ENCODE measurements around the gene IFITM10.

IFITM10 gene

DNA sequence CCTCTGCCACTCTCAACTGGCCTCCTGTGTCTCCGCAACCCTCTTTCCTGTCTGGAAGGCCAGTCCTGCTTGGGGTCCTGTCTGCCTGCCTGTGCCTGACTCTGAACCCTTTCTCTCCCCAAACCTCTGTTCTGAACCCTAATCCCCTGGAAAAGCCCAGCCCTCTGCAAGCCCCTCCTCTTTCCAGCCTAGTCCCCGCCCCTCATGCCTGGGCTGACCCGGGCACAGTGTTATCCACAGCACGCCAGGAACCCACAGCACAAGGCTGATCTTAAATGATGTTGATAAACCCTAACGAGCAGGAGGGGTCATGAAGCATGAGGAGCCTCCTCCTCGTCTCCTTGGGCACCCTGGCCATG lies at the start of gene IFITM10:
IFITM10 (minus strand) TSS at position 115 of the 359 bp plus-strand sequence. CDS start 153 bp downstream, outside the sequence.
- DNase-seq = no peak

DNA sequence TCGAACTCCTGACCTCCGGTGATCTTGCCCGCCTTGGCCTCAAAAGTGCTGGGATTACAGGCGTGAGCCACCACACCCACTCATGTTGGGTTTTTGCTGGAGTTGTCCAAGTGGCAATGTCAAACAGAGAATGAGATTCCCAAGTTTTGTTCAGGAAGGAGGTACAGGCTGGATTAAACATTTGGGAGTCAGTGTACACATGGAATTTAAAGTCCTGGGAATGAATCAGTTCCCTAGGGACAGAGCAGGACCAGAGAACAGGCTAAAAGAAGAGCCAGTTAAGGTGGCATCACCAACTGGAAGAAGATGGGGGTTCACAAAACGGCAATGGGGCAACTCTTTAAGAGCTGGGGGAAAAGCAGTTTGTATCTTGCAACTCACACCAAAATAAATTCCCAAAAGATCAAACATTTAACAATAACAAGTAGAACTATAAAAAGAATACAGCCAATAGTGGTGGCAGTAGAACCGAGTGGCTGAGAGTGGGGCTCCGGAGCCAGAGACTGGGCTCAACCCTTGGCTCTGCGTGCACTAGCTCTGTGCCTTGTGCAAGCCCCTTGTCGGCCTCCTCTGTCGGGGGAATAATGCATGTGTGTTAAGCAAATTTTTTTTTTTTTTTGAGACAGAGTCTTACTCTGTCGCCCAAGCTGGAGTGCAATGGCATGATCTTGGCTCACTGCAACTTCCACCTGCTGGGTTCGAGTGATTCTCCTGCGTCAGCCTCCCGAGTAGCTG lies 47.2 kb upstream of the IFITM10 start:
- DNase-seq = no peak

DNA sequence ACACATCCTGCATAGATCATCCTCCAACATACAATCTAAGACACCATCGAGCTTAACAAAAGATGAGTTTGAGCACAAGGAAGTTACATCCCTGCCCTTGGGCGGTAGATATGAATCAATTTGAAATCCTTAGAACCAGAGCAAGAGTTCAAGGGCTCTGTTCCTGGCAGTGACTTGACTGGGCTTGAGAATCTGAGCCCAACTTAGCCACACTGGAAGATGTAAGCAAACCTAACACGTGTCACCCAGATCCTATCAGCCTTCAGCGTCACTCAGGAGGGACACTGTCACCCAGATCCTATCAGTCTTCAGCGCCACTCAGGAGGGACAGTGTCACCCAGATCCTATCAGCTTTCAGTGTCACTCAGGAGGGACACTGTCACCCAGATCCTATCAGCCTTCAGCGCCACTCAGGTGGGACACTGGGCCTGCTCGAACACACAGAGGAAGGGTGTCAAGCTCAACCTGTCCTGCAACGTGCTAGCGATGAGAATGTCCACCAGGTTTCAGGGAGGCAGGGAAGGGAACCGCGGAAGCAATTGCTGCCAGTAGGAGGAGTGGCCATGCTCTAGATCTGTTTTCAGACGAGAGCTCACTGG lies 46.1 kb upstream of the IFITM10 start:
- DNase-seq = no peak

DNA sequence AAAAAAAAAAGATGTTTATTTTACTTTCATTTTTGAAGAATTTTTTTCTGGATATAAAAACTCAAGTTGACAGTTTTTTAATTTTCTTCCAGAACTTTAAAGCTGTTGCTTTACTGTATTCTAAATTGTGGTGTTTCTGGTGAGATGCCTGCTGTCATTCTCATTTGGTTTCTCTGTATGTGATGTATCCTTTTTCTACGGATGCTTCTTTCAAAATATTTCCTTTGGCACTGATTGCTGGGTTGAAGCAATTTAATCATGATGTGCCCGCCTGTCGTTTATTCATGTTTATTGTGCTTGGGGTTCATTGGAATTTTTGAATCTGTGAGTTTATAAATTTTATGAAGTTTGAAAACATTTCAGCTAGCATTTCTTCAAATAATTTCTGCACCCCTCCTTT lies 42.7 kb upstream of the IFITM10 start:
- DNase-seq = no peak

DNA sequence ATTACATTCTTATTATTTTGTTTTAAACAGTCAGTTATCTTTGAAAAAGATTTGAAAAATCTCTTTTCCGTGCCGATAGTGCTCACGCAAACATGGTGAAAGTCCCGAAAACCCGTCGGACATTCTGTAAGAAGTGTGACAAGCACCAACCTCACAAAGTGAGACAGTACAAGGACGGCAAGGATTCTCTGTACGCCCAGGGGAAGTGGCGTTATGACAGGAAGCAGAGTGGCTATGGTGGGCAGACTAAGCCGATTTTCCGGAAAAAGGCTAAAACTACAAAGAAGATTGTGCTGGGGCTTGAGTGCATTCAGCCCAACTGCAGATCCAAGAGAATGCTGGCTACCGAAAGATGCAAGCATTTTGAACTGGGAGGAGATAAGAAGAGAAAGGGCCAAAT lies 42.1 kb upstream of the IFITM10 start:
- DNase-seq = peak; percentile 43

DNA sequence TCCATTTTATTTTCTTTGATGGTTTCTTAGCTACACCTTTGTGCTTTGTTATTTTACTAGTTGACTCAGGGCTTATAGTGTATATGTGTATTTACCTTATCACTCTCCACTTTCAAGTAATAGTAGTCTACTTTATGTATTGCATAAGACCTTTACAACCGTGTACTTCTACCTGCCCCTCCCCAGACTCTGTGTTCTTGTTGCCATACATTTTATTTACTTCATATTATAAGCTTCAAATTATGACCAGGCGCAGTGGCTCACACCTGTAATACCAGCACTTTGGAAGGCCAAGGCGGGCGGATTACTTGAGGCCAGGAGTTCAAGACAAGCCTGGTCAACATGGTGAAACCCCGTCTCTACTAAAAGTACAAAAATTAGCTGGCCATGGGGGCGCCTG lies 41.5 kb upstream of the IFITM10 start:
- DNase-seq = no peak

DNA sequence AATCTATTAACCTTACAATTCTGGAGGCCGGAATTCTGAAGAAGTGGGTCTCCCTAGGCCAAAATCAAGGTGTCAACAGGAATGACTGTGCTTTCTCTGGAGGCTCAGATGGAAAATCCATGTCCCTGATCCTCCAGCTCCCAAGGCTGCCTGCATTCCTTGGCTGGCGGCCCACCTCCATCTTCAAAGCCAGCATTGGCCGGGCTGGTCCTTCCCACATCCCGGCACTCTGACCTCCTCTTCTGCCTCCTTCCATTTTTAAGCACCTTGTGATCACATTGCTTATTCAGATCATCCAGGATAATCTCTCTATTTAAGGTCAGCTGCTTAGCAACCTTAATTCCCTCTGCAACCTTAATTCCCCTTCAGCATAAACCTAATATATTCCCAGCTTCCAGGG lies 36.1 kb upstream of the IFITM10 start:
- DNase-seq = no peak

DNA sequence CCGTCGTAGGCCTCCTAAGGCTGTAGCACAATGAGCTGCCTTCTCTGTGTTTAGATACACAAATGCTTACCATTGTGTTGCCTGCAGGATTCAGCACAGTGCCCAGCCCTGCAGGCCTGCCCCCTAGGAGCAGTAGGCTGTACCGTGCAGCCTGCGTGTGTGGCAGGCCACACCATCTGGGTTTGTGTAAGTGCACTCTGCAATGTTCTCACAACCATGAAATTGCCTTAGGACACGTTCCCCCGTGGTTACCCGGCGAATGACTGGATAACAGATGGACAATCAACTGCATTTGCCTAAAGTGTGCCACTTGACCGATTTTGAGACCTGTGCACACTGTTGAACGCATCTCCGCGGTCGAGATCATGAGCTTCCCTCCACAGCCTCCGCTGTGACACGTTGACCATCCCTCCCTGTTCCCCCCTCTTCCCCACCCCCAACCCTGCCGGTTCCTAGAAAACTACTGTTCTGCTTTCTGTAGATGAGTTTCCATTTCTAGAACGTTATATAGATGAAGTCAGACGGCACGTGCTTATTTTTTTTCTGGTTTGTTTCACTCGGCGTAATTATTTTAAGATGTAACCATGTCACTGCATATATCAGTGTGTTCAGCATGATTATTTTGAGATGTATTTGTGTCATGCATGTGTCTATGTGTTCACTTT lies 35.5 kb upstream of the IFITM10 start:
- DNase-seq = no peak

DNA sequence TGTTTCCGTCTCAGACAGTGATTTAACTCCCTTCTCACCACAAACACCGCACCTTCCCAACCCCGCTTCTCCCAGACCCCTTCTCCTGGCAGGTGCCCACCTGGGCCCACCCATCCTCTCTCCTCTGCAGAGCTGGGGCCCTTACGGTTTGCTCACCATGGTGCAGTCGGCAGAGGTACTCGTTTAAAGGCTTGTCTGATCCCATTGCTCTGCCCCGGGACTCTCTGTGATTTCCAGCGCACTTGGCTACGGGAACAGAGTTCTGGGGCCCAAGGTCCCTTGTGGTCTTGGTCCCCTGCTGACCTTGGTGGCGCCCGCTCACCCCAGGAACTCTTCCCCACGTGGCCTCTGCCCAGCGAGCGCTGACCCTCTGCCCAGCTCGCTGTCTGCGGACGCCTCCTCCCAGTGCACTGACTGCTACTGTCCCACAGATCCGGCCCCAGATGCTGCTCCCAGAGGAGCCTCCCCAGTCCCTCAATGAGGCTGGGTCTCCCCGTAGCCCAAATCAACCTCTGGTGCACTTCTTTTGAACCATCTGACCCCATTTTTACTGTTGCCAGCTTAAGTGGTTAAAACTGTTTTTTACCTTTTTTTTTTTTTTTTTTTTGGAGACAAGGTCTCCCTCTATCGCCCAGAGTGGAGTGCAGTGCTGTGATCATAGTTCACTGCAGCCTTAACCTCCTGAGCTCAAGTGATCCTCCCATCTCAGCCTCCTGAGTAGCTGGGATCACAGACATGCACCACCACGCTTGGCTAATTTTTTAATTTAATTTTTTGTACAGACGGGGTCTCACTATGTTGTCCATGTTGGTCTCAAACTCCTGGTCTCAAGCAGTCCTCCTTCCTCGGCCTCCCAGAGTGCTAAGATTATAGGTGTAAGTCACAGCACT lies 34.6 kb upstream of the IFITM10 start:
- DNase-seq = no peak

DNA sequence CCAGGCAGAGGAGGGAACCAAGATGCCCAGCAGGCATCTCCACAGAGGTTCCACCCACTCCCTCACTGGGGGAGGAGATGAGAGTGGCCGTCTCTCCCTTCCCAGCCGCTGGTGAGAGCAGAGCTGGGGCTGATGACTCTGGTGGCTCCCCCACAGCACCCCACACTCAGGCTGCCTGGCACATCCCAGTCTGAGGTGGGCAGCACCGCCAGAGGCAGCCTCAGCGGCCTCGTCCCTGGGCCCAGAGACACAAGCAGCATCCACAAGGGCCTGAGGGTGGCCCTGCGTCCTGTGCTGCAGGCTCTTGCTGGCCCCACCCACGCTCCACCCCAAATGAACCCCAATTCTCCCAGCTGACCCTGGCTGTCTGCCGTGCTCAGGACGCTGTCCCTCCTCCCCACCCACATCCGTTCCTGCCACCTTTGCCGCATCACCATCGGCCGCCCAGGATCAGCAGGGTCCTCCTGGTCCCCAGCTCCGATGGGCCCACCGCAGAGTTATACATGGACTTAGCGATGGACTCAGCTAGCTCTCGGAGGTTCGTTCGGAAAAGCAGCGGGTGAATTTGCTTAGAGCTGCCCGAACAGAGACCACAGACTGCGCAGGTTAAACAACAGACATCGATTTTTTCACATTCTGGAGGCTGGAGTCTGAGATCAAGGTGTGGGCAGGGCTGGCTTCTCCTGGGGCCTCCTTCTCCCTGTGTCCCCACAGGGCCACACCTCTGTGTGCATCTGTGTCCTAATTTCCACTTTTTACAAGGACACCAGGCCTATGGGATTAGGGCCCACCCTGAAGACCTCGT lies 33.5 kb upstream of the IFITM10 start:
- DNase-seq = no peak

DNA sequence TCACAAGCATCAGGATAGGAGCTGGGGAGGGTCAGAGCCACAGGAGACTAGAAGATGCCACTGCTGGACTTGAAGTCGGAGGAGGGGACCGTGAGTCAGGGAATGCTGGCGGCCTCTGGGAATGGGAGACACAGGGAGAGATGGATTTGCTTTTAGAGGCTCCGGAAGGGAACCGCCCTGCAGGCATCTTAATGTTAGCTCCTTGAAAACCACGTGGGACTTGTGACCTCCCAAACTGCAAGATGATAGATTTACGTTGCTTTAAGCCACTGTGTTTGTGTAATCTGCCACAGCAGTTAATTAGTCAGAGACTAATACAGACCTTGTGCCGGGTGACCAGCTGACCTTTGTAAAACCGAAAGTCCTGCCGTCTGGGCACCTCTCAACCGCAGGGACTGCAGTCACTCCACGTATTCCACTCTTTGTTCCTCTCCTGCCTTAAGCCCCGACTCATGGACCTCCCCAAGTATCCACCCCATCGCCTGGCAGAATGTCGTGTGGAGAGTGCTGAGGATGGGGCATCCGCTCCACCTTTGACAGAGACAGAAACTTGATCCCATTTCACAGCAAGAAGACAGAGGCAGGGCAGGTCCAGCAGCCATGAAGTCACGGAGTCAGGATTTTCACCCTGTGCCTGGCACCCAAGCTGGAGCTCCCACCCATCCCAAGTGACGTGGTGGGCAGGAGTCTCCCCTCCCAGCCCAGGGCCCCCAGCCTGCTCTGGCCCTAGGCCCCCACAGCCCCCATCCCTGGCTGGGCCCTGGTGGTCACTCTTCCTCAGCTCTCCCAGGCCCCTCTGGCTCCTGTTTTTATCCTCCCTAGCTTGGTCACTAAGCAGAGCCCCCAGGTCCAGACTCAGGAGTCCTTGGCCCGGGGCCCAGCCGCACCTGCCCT lies 32.7 kb upstream of the IFITM10 start:
- no peak for DNase-seq

DNA sequence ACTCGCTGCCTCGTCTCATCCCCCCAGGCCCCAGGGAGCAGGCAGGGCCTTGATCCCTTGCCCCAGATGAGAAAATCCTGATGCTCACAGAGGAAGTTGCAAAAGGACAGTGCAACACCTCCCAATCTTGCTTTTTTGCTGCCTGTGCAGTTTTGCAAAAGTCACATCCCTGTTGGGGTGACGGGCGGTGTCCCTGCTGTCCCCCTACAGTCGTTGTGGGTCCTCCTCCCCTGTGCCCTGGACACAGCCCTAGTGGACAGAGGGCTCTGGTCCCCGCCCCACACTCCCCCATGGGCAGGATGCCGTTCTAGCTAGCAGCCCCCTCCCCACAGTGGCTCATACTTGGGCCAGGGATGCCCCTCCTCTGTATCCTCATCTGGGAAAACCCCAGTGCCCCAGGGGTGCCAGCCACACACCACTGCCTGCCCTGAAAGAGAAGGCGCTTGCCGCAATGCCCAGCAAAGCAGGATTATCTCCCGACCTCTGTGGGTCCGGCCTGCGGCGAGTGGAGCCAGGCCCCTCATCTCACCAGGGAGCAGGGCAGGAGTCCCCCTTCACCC lies 31.7 kb upstream of the IFITM10 start:
- DNase-seq = no peak

DNA sequence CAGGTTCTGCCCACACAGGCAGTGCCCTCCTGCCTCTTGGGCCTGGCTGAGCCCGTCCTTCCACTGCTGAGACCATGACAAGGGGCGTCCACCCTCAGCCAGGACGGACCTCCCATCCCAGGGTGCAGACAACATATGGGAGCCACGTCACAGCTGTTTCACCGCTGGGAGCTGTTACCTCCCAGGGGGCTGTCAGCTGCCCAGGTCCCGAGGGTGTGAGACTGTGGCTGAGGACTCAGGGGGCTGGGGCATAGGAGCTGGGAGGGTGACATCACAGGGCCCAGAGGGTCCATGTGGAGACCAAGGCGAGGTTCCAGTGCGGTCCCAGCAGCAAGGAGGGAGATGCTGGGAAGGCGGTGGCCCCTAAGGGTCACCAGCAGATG lies 31.2 kb upstream of the IFITM10 start:
- DNase-seq = no peak

DNA sequence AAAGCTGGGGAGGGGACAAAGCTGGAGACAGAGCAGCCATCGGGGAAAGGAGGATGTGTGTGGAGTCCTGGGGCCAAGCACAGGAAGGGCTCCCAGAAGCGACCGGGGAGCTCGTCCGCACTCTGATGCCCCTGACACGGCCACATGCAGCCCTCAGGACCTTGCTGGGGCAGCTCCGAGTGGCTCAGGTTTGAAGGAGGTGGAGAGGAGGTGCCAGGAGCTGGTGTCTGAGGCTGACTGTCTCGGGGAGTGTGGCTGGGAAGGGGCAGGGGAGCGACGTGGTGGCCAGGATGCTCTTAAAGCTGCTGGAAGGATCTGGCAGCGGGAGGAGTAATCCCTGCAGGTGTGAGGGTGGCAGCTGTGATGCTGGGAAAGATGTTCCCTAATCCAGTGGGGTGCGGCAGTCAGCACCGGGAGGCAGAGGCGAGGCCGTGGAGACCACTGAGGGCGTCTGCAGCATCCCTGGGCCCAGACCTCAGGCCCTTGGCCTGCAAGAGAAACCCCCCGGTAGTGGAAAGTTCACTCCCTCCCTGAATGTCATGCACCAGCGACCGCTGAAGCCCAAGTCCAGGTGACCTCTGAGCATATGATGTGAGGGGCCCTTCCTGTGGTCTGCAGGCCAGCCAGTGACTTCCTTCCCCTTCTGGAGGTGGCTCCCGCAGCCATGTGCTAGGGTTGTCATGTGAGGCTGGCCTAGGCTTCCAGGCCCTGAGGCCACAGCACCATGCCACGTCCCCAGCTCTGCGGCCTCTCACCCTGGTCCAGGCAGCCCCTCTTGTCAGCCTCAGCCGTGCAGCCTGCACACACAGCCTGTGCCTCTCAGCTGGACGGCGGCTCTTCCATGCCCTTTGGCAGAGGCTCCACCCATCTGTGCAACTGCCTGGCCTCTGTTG lies 30.6 kb upstream of the IFITM10 start:
- DNase-seq = no peak

DNA sequence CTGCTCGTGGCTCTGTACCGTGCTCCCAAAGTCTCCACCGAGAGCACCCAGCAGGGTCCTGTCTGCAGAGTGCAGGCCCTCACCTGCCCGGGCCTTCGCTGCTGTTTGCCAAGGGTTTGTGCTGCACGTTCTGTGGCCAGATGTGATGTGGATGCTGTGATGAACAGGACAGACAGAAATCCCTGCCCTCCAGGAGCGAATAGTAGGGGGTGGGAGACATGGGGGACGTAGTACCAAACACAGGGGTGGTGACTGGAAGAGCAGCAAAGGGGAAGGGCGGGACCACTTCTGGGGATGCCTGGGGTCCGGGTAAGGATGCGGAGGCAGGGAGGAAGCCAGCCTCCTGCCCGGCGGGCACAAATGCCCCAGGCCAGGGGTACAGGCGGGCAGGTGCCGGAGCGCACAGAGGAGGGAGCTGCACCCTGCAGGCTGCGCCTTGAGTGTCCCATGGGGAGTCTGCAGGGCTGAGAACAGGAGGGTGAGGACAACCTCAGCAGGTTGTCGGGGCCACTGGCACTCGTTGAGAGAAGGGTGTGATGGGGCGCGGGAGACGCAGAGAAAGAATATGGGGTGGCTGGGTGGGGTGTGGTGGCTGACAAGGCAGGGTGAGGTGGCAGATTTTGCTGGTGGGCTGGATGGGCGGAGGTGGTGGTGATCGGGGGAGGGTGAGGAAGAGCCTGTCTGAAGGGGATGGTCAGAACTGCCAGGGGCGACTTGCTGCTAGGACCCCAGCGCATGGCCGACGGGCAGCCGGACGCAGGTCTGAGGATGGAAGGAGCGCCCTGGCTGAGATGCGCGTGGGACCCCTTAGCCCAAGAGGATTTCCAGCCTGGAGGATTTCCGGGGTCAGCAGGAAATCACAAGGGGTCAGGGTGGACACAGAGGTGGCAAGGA lies 29.7 kb upstream of the IFITM10 start:
- DNase-seq = no peak

DNA sequence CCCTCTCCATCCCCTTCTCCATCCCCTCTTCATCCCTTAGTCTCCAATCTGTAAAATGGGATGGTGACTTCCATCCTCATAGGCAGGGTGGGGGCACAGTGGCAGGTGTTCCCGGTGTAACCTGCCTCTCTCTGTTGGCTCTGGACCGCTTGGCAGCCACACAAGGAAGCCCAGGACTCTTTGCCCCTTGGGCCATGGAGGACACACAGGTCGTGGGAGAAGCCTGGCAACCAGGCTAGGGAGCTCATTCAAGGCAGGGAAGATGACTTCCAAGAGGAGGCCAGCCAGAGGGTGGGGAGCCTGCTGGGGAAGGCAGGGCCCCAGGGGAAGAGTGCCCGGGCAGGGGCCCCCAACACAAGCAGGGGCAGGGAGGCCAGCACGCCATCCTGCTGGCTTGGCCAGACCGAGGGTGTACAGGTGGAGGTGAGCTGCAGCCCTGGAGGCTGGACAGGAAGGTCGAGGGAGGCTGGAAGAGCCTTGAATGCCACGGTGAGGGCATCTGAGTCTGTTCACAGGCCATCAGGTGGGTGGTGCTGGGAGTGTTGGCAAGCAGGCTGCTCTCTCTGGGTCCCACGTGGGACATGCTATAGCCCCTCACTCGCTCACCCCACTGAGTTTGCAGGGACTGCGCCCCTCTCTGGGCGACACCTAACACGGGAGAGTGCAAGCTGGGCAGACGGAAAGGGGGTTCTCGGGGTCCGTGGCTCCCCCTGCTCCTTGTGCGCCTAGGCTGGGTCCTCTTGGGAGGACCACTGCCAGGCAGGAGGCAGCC lies 28.8 kb upstream of the IFITM10 start:
- DNase-seq = no peak

DNA sequence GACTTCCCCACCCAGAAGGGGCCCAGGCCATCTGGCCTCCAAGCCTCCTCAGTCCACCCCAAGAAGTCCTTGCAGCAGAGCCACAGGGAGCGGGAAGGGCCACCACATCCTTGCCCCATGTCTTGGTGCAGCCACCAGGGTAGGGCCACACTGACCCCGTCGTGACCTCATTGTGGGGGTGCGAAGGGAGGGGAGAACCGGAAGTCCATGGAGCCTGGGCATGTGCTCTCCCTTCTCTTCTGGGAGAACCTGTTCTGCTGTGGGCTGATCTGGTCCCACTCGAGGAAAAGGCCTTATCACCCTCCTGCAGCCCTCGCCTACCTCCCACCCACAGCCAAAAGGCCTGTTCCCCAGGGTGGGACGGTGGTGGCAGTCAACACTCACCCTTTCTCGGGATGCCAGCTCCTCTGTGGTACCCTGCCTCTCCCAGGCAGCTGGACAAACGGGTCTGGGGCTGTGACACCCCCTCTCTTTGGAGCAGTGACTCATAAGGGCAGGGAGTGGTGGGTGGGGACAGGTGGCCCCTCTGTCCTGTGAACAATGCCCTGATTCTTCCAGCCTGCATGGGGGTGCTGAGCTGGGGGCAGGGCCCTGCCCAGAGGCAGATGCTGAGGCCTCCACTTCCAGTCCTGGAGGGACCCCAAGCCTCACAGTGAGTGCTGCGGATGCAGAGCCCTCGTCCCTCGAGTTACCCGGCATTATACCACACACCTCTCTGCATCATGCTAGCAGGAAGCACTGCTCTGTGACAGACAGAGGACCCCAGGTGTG lies 27.9 kb upstream of the IFITM10 start:
- no peak for DNase-seq
